ENCODE data around the gene ZNF213.

Gene ZNF213

GRCh38 chr16:3134338-3135125 is at the start of gene ZNF213:
TSS of gene ZNF213 (plus strand) at chr16:3135029. CDS start at chr16:3137281, 2,252 bp downstream.
- peak; percentile 95 to 98 for DNase-seq

- no peak for DNase-seq
Observed at GRCh38 chr16:3085868-3086595, 48.8 kb upstream of the ZNF213 start.

GRCh38 chr16:3086596-3087242 is 48.1 kb upstream of the ZNF213 start:
- no peak for DNase-seq

DNA sequence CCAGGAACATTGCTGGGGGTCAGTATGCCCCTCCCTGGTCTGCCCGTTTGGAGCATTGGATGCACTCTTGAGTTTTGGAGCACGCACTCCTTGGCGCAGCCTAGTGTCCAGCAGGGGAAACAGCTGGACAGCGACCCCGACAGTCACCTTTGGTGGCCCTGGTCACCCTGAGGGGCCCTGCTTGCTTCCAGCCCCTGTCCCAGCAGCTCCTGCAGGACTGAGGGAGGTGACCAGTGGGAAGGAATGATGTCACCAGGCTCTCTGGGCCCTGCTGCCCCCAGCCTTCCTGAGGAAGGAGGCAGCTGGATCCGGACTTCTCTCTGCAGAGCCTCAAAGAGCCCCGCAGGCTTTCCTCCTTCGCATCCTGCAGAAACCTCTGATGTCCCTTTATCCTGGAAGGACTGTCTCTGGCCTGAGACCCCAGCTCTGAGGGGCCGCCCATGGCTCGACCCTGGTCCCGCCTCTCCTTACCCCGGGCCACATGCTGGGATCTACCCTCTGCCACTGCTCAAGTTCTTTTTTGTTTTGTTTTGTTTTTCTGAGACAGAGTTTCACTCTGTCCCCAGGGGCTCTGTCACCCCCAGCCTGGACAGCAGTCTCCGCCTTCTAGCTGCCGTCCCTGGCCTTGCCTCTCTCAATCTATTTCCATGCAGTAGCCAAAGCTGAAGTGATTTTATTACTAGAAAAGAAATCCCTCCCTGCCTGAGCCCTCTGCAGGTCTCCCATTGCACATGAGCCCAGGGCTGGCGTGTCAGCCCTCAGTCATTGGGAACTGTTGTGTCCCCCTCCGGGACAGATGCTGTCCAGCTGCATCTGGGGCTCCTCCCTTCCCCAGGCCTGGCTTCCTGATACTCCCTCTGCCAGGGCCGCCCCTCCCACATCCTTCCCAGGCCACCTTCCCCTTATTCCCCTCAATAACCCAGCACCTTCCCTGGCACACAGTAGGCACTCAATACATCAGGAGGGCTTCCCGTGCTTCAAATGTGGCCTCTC is 47.3 kb upstream of the ZNF213 start:
- no peak for DNase-seq

DNA sequence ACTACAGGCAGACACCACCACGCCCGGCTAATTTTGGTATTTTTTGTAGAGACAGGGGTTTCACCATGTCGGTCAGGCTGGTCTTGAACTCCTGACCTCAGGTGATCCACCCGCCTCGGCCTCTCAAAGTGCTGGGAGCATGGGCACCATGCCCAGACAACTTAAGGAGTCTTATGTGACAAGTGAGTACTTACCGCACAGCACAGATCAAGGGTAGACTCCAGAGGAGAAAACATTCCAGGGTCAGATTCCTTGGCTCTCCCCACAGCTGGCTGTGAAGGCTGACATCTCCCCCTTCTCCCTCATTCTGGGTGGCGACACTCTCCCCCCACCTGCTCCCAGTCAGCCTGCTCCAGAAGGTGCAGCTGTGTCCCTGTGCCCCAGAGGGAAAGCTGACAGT is 46.4 kb upstream of the ZNF213 start:
- no peak for DNase-seq

DNA sequence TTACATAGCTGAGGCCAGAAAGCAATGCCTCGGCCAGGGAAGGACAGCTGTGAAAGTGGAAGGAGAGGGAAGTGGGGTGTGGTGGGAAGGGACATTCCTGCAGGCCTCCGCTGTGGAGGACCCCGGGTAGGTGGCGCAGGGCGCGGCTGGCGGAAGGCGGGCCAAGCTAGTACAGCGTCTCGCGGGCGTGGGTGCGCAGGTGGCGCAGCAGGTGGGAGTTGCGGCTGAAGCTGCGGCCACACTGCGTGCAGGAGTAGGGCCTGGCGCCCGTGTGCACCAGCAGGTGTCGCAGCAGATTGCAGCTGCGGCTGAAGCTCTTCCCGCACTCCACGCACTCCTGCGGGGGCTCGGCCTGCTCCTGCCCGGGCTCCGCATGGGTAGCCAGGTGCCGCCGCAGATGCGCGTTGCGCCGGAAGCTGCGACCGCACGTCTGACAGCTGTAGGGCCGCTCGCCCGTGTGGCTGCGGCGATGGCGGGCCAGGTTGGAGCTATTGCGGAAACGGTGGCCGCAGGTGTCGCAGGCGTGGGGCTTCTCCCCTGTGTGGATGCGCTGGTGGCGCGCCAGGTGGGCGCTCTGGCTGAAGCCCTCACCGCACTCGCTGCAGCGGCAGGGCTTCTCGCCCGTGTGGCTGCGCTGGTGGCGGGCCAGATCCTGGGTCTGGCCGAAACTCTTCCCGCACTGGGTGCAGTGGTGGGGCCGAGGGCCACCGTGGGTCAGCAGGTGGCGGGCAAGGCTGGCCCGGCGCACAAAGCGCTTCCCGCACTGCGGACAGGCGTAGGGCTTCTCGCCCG is 45.7 kb upstream of the ZNF213 start:
- no peak for DNase-seq

- no peak for DNase-seq
Observed at GRCh38 chr16:3089717-3090592, 44.9 kb upstream of the ZNF213 start.

DNA sequence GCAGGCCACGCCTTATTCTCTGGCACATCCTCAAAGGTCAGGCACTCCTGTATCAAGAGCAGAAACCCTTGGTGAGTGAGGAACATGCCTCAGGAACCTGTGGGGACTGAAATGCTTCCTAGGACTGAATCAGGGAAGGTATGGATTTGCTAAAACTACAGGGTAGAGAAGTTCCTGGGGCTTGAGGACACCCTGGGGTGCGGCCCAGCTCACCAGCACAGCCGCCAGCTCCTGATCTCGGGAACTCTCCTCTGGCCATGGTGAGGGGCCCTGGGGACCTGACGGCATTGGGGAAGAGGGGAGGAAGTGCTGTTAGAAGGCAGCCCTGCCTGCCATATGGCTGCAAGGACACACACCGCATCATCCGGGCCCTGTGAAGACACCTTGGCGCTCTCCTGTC is 43.3 kb upstream of the ZNF213 start:
- no peak for DNase-seq

- DNase-seq, result no peak
Observed at GRCh38 chr16:3092501-3092941, 42.3 kb upstream of the ZNF213 start.

GRCh38 chr16:3094289-3095027 is 40.4 kb upstream of the ZNF213 start:
- no peak for DNase-seq

DNA sequence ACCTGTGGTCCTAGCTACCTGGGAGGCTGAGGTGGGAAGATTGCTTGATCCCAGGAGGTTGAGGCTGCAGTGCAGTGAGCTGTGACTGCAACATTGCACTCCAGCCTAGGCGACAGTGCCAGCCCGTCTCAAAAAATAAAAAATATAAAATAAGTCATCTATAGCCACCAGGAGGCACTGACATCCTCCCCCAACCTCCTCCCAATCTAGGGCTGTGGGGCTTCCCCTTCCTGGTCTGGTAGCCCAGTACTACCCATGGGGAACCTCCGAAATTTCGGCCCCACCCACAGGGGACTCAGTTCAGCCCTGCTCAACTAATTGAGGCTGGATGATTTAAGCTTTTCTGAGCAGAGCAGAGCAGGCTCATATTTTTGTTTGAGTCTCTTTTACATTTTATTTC is 39.0 kb upstream of the ZNF213 start:
- DNase-seq, result no peak

DNA sequence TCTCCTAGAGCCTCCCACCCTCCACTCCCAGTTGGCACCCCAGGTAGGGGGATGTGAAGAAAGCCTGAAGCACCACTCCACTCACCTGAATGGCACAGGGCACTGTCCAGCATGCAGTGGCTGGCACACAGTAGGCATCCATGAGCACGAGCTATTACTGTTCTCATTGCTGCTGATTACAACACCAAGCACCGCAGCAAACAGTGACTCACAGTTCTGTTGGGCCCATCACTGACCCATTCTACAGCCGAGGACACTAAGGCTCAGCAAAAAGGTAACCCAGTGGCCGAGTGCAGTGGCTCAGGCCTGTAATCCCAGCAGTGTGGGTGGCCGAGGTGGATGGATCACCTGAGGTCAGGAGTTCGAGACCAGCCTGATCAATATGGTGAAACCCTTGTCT is 38.5 kb upstream of the ZNF213 start:
- no peak for DNase-seq

DNA sequence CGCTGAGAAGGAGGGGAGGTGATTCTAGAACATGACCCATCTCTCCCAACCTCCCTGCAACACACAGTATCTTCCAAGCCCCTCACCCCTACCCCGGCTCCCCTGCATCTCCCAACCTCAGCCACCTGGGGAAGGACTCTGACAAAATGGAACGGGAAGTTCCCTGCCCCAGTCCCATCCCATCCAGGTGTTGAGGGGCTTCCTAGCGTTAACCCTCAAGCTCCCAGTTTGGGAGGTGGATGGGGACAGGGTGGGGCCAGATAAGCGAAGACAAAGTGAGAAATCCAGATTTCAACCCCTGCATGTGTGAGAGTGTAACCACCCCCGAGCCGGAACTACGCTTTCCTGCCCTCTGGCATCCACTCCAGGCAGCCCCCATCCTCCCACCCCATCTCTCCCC is 37.6 kb upstream of the ZNF213 start:
- DNase-seq, result no peak

DNA sequence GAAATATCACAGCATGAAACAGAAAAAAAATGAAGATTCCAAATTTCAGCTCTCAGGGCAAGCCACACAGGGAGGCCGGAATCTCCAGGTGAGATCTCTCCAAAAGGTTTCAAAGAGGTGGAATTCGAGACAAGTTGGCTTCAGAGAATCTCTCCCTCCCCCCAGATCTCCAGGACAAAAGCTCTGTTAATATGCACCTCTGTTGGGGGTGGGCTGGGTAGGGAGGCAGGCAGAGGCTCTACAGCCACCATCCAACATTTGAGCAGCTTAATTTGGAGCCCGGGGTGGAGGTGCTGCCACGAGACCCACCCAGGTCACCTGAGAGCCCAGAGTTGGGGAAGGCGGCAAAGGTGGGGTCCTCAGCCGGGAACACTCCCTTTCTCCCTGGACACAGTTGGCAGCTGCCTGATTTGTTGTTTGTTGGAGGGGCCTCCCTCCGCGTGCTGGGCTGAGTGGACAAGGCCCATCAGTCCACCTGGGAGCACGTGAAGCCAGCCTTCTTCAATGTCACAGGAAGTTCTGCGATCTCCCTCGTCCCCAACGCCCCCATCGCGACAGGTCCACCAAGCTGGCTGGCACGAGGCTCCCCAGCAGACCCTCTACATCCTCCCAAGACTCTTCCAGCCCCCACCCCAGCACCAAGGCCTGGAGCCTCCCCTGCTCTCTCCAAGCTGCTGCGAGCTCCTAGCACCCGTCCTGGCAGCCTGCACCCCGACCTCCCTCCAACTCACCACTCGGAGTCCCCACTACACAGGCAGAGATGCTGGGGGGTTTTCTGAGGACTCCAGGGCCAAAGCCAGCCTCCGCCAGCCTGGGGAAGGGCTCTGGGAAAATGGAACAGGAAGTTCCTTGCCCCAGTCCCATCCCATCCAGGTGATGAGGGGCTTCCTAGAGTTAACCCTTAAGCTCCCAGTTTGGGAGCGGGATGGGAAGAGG is 36.1 kb upstream of the ZNF213 start, which contains the start of gene ZSCAN10:
Gene ZSCAN10, minus strand, starts transcription at position 836 of the 936 bp plus-strand sequence. CDS start 6,357 bp downstream, outside the sequence.
- DNase-seq, result no peak

DNA sequence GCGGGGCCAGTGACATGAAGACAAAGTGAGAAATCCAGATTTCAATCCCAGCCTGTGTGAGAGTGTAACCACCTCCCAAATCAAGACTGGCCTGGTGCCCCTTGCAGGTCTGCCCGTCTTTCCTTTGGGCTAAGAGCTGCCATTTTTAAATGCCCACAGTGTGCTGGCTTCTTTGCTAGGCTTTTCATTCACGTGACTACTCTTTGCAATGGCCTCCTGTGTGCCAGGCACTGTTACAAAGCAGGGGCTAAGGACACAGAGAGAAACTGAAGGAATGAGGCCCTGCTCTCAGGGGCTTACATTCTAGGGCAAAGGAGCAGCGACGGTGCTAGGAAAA is 35.5 kb upstream of the ZNF213 start:
- DNase-seq, result no peak

DNA sequence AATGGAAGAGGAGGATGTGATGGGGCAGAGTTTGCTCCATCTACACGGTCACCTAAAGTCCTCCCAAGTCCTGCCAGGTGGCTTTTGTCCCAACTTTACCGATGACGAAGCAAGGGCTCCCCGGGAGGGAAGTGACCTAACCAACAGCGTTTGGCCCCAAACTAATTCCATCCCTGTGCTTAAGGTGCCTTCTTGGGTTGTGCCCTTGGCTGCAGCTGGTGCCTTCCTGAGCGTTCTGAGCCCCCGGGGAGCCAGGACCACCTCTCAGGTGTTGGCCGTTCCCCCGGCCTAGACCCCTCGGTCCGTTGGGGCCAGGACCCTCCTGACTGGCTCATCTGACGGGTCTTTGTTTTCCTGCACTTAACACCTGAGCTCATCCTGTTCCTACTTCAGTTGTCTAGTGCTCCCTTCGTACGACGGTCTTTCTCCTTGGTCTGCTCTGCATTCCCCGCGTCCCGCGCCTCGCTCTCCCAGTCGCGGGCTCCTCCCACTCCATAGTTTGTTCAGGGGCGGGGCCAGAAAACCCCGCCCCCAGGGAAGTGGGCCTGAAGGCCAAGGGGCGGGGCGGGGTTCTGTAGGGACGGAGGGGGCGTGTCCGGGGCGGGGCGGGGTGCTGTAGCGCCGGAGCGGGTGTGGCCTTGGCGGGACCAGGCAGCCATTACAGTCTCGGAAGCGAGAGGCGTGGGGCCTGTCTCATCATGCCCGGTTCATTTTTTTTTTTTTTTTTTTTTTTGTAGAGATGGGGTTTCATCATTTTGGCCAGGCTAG is 34.9 kb upstream of the ZNF213 start:
- DNase-seq, result peak in 1 of 2 donors; percentile 59

GRCh38 chr16:3101018-3101840 is 33.6 kb upstream of the ZNF213 start:
- no peak for DNase-seq
